Activated CD4-positive, alpha-beta T cell treated with anti-CD3 and anti-CD28 coated beads, Interleukin-2, amount 10 ng/mL, durations not matched to agents 24 days and 14 days (primary cell): ENCODE results near the gene ADAMTS12. TPM values are rescaled to one million over a fixed set of nuclear protein-coding genes. Genes with fewer than 3 reads are reported as not detected.
"Not testable (repeated sequence)": the region's sequence is repeated elsewhere in the genome, so short reads cannot be mapped to it uniquely, and the experiment has no call there.

Source experiments
- DNase-seq: peaks from one replicate; pipeline ENCODE4 v3.0.0; 2022
- H3K27ac Mint-ChIP-seq: one replicate; pipeline ENCODE4 v1.8.0; 2022; ENCODE audit warnings: mild to moderate bottlenecking, mixed read lengths
- H3K27me3 Mint-ChIP-seq: one replicate; pipeline ENCODE4 v1.8.0; 2022; ENCODE audit warnings: mixed read lengths
- H3K36me3 Mint-ChIP-seq: one replicate; pipeline ENCODE4 v1.8.0; 2022; ENCODE audit warnings: low read depth, mild to moderate bottlenecking, mixed read lengths
- H3K4me1 Mint-ChIP-seq: one replicate; pipeline ENCODE4 v1.8.0; 2021; ENCODE audit warnings: mixed read lengths
- H3K4me3 Mint-ChIP-seq: one replicate; pipeline ENCODE4 v1.8.0; 2022; ENCODE audit warnings: mild to moderate bottlenecking, moderate library complexity, mixed read lengths
- H3K9me3 Mint-ChIP-seq: one replicate; pipeline ENCODE4 v1.8.0; 2021; ENCODE audit warnings: mixed read lengths
- intact Hi-C: fragments of 100-400 bp; cut with micrococcal nuclease; formaldehyde crosslinking; loops from one replicate; pipeline ENCODE4 v1.15.1; 2023
- total RNA-seq: library from RNA; stranded (reverse); gene quantifications from 2 replicates; pipeline ENCODE4 v1.2.3, GENCODE V29; 2022

The ADAMTS12 gene
- total RNA-seq, 1 donor from 2014 or later, result not detected

- H3K4me1 Mint-ChIP-seq, result no peaks in the 10 kb centered on the region
- peaks cover 13% of the 10 kb centered on the region for H3K27me3 Mint-ChIP-seq
- intact Hi-C loops, result no loop called here
- H3K9me3 Mint-ChIP-seq, result no peaks in the 10 kb centered on the region
- no peak for DNase-seq
- H3K36me3 Mint-ChIP-seq, result no peaks in the 10 kb centered on the region
- H3K27ac Mint-ChIP-seq, result no peak overlapping the region
- H3K4me3 Mint-ChIP-seq, result no peak overlapping the region
Measured at GRCh38 chr5:33929925-33930690, 38.3 kb upstream of the ADAMTS12 start.

GRCh38 chr5:33928283-33928682 is 36.5 kb upstream of the ADAMTS12 start:
- DNase-seq, result no peak
- Mint-ChIP-seq H3K9me3 (no peaks in the 10 kb centered on the region), H3K4me1 (no peaks in the 10 kb centered on the region), H3K27ac (no peak overlapping the region), H3K4me3 (no peak overlapping the region), H3K36me3 (no peaks in the 10 kb centered on the region), H3K27me3 (peaks cover 9% of the 10 kb centered on the region)
- intact Hi-C loops, result no loop called here

- no peak for DNase-seq
- intact Hi-C loops, result no loop called here
- H3K9me3 Mint-ChIP-seq, result no peaks in the 10 kb centered on the region
- no peaks in the 10 kb centered on the region for H3K4me1 Mint-ChIP-seq
- H3K4me3 Mint-ChIP-seq, result no peak overlapping the region
- no peak overlapping the region for H3K27ac Mint-ChIP-seq
- peaks cover 9% of the 10 kb centered on the region for H3K27me3 Mint-ChIP-seq
- no peaks in the 10 kb centered on the region for H3K36me3 Mint-ChIP-seq
Measured at GRCh38 chr5:33927685-33928084, 35.9 kb upstream of the ADAMTS12 start.

- peaks cover 4% of the 10 kb centered on the region for H3K9me3 Mint-ChIP-seq
- H3K4me1 Mint-ChIP-seq, result no peaks in the 10 kb centered on the region
- DNase-seq, result no peak
- peaks cover 9% of the 10 kb centered on the region for H3K27me3 Mint-ChIP-seq
- no peak overlapping the region for H3K4me3 Mint-ChIP-seq
- intact Hi-C loops, result no loop called here
- no peak overlapping the region for H3K27ac Mint-ChIP-seq
- no peaks in the 10 kb centered on the region for H3K36me3 Mint-ChIP-seq
Measured at GRCh38 chr5:33925278-33925677, 33.5 kb upstream of the ADAMTS12 start.

- H3K9me3 Mint-ChIP-seq, result peaks cover 11% of the 10 kb centered on the region
- H3K27me3 Mint-ChIP-seq, result peaks cover 9% of the 10 kb centered on the region
- H3K4me3 Mint-ChIP-seq, result no peak overlapping the region
- H3K4me1 Mint-ChIP-seq, result no peaks in the 10 kb centered on the region
- H3K27ac Mint-ChIP-seq, result no peak overlapping the region
- intact Hi-C loops, result no loop called here
- no peak for DNase-seq
- H3K36me3 Mint-ChIP-seq, result no peaks in the 10 kb centered on the region
Measured at GRCh38 chr5:33921002-33921401, 29.2 kb upstream of the ADAMTS12 start.

- DNase-seq, H3K27ac Mint-ChIP-seq, H3K27me3 Mint-ChIP-seq, intact Hi-C loops, H3K4me1 Mint-ChIP-seq, H3K36me3 Mint-ChIP-seq, H3K4me3 Mint-ChIP-seq: not testable (repeated sequence)
- peaks cover 15% of the 10 kb centered on the region for H3K9me3 Mint-ChIP-seq
Measured at GRCh38 chr5:33914844-33915243, 23.1 kb upstream of the ADAMTS12 start.

- H3K27ac Mint-ChIP-seq, intact Hi-C loops, DNase-seq, H3K9me3 Mint-ChIP-seq, H3K4me1 Mint-ChIP-seq, H3K27me3 Mint-ChIP-seq, H3K36me3 Mint-ChIP-seq, H3K4me3 Mint-ChIP-seq: not testable (repeated sequence)
Measured at GRCh38 chr5:33906248-33906647, 14.5 kb upstream of the ADAMTS12 start.

- DNase-seq, result no peak
- Mint-ChIP-seq H3K9me3 (peaks cover 9% of the 10 kb centered on the region), H3K36me3 (no peaks in the 10 kb centered on the region), H3K27ac (no peak overlapping the region), H3K4me1 (no peaks in the 10 kb centered on the region), H3K27me3 (peaks cover 2% of the 10 kb centered on the region), H3K4me3 (no peak overlapping the region)
- intact Hi-C loops, result no loop called here
Measured at GRCh38 chr5:33905381-33905780, 13.6 kb upstream of the ADAMTS12 start.

GRCh38 chr5:33903118-33903517 is 11.3 kb upstream of the ADAMTS12 start:
- Mint-ChIP-seq H3K27ac (no peak overlapping the region), H3K27me3 (peaks cover 2% of the 10 kb centered on the region), H3K4me3 (no peak overlapping the region), H3K36me3 (no peaks in the 10 kb centered on the region), H3K4me1 (no peaks in the 10 kb centered on the region), H3K9me3 (peaks cover 9% of the 10 kb centered on the region)
- intact Hi-C loops, result no loop called here
- DNase-seq, result no peak

- Mint-ChIP-seq H3K4me3 (no peak overlapping the region), H3K9me3 (peaks cover 5% of the 10 kb centered on the region), H3K27me3 (peaks cover 10% of the 10 kb centered on the region), H3K36me3 (no peaks in the 10 kb centered on the region), H3K4me1 (no peaks in the 10 kb centered on the region), H3K27ac (no peak overlapping the region)
- DNase-seq, result no peak
- intact Hi-C loops, result no loop called here
Measured at GRCh38 chr5:33901156-33901555, 9.4 kb upstream of the ADAMTS12 start.

GRCh38 chr5:33894566-33894965 is 2.8 kb upstream of the ADAMTS12 start:
- DNase-seq, result no peak
- Mint-ChIP-seq H3K36me3 (no peaks in the 10 kb centered on the region), H3K9me3 (peaks cover 5% of the 10 kb centered on the region), H3K27ac (no peak overlapping the region), H3K27me3 (peaks cover 57% of the 10 kb centered on the region), H3K4me3 (no peak overlapping the region), H3K4me1 (peaks cover 5% of the 10 kb centered on the region)
- intact Hi-C loops, result no loop called here

- Mint-ChIP-seq H3K27me3 (peaks cover 60% of the 10 kb centered on the region), H3K4me3 (no peak overlapping the region), H3K9me3 (peaks cover 5% of the 10 kb centered on the region), H3K36me3 (no peaks in the 10 kb centered on the region), H3K4me1 (peaks cover 5% of the 10 kb centered on the region), H3K27ac (no peak overlapping the region)
- DNase-seq, result no peak
- intact Hi-C loops, result no loop called here
Measured at GRCh38 chr5:33892620-33893137, 889 bp upstream of the ADAMTS12 start.

GRCh38 chr5:33891446-33891787 is 373 bp downstream of the ADAMTS12 start:
- no peaks in the 10 kb centered on the region for H3K36me3 Mint-ChIP-seq
- peaks cover 5% of the 10 kb centered on the region for H3K4me1 Mint-ChIP-seq
- DNase-seq, result no peak
- intact Hi-C loops, result no loop called here
- peaks cover 1% of the 10 kb centered on the region for H3K9me3 Mint-ChIP-seq
- H3K27me3 Mint-ChIP-seq, result peaks cover 55% of the 10 kb centered on the region
- no peak overlapping the region for H3K4me3 Mint-ChIP-seq
- no peak overlapping the region for H3K27ac Mint-ChIP-seq

- intact Hi-C loops, result no loop called here
- Mint-ChIP-seq H3K4me1 (peaks cover 5% of the 10 kb centered on the region), H3K9me3 (no peaks in the 10 kb centered on the region), H3K36me3 (no peaks in the 10 kb centered on the region), H3K4me3 (no peak overlapping the region), H3K27me3 (peaks cover 48% of the 10 kb centered on the region), H3K27ac (no peak overlapping the region)
- DNase-seq, result no peak
Measured at GRCh38 chr5:33890131-33891032, 1.4 kb downstream of the ADAMTS12 start.
